NCI-H1694 treated with DMSO at 0.1 percent for 48 hours (cell line): ENCODE measurements around the gene WRAP73.

Experiments
- DNase-seq: peaks from one replicate; lab custom pipeline; 2025; lab: John Stamatoyannopoulos, UW

Gene WRAP73

DNA sequence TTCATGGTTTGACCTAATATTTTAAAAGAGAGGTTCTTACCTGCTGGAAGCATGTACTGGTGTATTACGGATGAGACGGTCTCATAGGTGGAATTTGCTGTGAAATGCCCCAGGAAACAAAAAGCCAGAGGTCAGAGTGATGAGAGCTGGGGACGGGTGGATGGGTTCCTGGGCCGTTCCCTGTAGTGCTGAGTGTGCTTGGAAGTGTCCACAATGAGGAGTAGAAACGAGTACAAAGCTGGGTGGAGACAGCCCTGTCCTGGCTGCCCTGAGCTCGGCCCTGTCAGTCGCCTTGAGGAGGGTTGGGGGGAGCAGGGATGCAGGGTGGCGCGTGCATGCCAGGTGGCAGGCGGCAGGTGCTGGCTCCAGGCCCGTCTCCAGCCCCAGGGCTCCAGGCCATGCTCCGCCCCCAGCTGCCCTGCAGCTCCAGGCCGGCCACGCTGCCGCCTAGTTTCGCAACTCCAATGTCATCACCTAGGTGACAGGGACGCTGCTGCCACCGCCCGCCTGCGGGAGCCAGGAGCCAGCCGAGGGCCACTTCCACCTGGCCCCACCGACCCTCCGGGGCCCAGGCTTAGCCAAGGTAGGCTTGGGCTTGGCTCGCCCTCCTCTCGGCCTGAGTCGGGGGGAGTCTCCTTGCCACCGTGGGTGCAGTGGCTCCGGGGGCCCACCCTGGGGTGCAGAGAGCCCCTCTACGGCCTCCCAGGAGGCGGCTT, 18.8 kb upstream of the WRAP73 start:
- DNase-seq = no peak

DNA sequence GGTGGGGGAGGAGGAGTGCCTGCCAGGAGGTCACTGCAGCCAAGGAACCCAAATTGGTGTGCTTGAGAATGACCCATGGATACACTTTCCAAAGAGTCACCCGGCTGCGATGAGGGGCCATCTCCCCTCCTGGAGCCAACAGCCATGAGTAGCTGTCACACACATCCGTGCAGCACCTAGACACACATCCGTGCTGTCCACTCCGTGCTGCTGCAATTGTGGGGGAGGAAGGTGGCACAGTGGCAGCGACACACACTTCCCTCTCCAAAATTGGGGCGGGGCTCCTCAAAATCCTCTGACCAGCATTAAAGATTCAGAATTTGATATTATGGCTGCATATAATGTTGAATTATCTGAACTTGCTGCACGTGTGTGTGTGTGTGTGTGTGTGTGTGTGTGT, 18.2 kb upstream of the WRAP73 start:
- no peak for DNase-seq

DNA sequence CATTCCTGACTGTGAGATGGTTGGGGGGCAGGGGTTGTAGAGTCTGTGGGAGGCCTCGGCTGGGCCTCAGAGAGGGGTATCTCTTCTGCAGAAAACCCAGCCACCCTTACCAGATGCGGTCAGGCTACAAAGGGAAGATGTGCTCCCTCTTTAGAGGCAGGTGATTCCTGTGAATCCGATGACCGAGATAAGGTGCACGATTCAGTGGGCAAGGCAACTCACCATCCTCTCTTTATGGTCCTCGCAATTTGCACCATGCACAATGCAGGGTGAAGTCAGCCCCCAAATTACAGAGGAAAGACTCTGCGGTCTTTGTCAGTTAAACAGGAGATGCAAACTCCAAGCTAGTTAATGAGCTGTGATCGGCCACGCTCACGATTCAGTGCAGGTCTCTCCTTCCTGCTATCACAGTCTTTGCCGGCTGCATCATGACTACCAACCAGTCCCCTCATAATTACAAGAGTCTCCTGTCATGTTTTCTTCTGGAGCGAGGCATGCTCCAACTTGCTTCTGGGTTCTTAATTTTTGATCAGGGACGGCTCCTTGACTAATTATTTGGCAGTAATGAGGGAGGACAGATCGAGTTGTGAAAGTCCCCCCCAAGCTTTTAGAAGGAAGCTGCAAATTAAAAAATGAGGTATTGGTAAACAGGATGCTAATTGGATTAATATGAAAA, 14.9 kb upstream of the WRAP73 start:
- no peak for DNase-seq

DNA sequence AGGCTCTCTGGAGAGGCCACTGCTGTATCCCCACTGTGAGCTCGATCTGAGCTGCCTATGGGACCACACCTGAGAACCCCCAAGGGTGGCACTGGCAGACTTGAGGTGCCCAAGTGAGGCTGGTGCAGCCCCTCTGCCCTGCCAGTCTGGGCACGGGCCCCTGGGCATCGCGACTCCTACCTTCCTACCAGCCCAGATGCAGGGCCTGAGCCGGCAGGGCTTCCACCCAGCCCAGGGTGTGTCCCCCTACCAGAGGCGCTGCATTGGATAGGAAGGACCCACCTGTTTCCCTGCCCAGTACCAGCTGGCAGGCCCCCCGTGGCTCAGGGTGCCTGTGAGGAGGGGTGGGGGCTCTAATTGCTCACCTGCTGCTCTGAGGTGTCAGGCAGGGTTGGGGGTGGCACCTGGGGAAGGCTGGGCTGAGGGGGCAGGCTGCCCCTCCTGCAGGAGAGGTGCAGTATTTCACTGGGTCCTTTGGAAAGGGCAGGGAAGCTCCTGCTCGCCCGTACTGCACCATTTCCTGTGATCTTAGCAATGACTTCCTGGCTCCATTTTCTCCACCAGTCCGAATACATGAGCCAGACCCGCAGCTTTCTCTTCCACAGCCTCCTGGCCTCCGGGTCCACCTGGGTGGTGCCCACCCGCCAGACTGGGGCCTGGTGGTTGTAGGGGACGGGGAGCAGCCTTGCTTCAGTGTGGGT, 14.2 kb upstream of the WRAP73 start:
- DNase-seq = no peak

DNA sequence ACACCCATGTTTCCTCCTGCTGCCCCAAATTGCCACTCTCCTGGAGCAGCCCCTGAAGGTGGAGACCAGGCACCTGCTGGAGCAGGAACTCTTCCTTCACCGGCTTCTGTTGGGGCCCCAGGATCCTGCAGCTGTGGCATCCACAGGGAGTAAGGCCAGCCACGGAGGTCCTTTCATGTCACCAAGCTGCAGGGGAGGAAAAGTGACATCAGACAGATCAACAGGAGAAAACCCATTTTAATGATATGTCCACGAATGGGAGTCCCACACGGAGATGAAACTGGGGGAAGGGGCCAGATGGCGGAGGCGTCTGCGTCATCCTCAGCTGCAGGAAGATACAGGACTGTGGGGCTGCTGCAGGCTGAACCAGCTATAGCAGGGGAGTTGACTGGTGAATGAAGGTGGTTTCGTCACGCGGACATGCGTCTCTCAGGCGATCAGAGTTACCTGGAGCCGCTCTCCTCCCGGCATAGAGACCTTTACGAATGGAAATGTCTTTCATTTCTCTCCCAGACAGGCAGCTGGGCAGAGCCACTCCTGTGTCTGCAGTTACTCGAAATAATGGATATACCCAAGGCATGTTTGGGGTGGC, 12.3 kb upstream of the WRAP73 start:
- DNase-seq = no peak

DNA sequence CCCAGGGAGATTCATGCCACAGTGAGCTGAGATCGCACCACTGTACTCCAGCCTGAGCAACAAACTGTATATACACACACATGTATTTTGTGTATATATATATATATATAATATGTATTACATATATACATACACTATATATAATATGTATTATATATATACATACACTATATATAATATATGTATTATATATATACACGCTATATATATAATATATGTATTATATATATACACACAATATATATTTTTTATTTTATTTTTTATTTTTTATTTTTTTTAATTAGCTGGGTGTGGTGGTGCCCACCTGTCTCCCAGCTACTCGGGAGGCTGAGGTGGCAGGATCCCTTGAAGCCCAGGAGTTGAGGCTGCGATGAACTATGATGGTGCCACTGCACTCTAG, 11.7 kb upstream of the WRAP73 start:
- DNase-seq = no peak

DNA sequence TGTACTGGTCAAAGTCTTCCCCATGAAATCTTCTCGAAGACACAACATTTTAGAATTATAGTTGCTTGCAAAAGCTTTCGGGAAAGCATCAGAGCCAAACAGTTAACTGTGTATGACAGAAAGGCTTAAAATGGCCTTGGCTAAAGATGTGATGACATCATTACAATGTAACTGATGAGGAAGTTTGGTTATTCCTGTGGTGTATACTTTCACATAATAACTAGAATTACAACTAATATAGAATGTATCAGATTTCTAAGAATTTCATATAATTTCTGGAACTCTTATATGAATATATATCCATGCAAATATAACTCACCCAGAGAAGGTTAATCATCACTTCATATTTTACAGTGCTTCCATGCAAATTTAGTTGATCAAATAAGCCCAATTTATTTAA, 10.8 kb upstream of the WRAP73 start:
- no peak for DNase-seq

DNA sequence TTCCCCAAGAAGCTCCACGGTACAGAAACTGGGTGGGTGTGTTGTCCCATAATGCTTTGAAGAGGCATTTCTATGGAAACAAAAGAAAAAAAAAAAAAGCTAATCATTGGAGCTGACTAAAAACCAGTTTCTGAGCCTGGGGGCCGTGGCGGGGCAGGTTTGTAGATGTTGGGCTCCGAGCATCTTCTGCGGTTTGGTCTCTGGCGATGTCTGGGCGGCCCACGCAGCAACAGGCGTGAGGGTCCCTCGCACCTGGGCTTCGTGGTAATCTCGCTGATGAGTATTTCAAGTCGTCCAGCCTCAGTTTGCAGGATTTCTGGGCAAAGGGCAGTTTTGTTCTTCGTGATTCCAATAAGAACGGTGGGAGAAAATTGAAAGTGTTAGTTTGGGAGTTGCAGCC, 9.2 kb upstream of the WRAP73 start:
- DNase-seq = no peak

DNA sequence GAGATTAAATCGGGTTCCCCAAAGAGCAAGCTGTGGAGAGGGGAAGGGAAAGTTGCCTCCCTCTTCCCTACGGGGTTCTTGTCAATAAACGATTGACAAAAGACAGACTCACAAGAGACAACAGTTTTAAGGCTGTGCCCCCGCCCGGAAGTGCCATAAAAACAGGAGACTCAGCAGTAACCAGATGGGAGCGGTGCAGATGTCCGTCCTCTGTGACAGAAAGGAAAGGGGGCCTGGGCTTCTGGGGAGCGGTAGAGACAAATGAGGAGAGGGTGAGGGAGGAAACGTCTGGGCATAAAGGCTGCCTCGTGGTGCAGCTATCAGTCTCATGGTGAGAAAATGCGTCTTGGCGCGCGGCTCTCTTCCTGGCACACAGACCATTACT, 8.3 kb upstream of the WRAP73 start:
- DNase-seq = no peak

DNA sequence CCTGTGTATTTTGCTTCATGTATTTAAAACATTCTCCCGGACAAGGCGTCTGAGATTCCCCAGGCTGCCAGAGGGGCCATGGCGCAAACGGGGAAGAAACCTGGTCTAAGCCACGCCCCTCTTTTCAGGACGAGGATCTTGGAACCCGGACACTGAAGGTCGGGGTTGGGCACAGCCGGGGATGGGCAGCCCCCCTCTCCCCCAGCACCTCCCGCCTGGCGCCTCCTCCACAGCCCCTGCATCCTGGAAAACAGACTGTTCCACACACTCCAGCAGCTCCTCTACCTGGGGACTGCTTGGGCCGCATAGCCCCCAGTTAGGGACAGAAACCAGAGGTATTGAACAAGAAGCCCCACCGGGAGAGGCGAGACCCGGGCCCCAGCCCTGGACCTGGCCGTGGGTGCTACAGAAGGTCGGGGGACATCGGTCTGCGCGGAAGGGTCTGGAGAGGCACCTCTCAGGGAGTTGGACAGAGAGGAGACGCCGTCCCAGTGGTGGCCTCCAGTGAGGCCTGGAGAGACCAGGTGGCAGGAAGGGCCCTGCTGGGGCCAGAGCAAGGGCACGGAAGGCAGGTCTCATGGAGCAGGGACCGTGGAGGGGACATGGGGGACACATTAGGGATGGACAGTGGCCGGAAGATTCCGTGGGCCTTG, 7.8 kb upstream of the WRAP73 start:
- no peak for DNase-seq

DNA sequence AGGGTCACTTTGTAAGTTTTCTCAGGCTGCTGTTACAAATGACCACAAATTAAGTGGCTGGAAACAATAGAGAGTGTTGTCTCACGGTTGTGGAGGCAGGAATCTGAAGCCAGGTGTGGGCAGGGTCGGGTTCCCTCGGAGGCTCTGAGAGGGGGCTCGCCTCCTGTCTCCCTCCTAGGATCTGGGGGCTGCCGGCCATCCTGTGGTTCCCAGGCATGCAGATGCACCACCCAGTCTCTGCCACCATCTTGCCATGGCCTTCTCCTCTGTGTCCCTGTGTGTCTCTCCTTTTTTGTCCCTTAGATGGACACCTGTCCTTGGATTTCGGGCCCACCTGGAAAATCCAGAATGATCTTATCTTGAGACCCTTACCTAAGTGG, 7.2 kb upstream of the WRAP73 start:
- DNase-seq = no peak

DNA sequence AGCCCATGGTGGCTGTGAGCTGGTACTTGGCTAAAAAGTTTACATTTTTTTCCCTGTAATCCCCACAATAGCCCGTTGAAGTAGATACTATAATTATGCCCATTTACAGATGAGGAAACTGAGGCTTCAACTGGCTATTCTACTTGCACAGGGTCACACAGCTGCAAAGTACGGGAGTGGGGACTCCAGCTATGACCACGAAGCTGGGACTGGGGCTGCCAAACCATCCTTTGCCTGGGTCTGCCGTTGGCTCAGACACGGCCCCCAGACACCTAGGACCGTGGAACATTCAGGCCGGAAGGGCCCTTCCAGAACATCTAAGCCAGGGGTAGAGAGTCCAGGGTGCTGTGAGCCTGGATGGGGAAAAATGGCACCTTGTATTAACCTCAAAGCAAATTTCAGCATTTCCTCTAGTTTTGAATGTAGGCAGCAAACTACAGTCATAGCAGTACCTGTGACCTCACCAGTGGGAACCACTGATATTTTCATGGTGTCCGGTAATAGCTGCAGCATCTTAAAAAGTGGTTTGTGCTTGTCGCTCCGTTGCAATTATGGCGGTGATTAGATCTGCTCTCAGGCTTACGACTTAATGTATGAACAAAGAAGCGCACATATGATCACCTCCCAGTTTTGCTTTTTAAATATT, 6.7 kb upstream of the WRAP73 start:
- no peak for DNase-seq

DNA sequence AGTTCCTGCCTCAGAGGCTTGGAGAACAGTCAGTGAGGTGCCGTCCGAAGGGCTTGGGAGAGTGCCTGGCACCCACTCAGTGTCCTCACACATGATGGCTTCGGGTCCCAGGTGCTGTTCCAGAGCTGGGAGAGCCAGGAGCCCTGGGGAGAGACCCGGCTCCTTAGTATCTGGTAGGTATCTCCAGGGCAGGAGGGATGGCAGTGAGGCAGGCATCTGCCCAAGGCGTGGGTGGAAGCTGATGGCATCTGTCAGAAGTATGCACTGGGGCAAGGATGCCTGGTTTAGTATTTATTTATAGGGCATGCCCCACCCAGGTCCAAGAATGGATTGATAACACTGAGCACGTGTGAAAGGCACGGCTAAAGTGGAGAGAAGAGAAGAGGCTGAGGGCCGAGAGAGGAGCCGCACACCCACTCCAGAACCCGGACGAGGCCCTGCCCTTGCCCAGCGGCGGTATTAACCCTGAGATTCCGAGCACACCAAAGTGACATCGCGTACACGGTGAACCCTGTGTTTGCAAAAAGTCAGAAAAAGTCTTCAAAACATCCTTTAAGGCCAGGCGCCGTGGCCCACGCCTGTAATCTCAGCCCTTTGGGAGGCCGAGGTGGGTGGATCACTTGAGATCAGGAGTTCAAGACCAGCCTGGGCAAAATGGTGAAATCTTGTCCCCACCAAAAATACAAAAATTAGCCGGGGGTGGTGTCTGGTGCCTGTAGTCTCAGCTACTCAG, 4.8 kb upstream of the WRAP73 start:
- DNase-seq = no peak

DNA sequence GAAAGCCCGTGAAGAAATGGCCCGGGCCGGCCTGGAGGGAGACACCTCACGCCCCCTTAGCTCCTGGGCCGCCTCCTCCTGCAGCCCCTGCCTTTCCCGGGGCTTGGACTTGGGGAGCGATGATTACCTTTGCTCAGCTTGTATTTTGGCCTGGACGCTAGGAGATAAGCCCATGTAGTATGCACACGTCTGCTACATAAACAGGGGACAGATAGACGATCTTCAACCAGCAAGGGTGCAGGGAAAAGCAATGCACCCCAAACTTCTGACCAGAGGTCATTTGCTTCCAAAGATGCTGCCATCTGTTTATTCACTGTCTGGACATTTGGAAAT, 3.3 kb upstream of the WRAP73 start:
- no peak for DNase-seq

DNA sequence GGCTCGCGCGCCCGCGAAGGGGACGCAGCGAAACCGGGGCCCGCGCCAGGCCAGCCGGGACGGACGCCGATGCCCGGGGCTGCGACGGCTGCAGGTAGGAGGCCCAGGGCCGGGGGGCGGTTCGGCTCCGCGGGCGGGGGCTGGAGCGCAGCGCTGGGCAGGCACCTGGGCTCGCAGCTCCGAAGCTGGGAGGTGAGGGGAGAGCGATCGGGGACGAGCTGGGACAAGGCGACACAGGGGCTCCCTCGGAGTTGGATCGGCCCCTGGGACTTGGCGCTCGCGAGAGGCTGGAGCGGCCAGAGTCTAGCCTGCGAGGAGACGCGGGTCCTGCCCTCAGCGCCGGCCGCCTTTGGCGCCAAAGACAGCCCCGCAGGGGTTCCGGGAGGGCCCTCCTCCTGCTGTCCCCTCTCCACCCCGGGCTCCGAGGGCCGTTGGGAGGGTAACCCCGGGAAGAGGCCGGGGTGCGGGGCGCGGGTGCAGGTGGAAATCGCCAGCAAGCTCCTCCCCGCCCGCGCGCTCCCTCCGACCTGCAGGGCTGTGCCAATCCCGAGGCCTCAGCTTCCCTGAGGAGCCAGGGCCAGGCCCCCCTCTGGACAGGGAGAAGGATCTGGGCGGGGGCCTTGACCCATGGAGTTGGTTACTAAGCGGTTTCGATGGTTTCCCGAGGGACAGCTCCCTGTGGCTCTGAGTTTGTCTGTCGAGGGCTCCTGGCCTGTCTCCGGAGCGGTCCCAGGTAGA, 2.8 kb upstream of the WRAP73 start:
- DNase-seq = no peak

DNA sequence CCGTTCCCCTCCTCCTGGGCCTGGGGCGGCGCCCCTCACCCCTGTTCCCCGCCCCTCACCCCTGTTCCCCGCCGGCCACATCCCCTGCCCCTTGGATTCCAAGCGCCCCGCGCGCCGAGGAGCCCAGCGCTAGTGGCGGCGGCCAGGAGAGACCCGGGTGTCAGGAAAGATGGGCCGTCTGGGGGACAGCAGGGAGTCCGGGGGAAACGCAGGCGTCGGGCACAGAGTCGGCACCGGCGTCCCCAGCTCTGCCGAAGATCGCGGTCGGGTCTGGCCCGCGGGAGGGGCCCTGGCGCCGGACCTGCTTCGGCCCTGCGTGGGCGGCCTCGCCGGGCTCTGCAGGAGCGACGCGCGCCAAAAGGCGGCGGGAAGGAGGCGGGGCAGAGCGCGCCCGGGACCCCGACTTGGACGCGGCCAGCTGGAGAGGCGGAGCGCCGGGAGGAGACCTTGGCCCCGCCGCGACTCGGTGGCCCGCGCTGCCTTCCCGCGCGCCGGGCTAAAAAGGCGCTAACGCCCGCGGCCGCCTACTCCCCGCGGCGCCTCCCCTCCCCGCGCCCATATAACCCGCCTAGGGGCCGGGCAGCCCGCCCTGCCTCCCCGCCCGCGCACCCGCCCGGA, 2.1 kb upstream of the WRAP73 start, which contains the start of gene TP73:
TP73 (plus strand) TSS at position 587 of the 618 bp plus-strand sequence. CDS start 29,850 bp downstream, outside the sequence.
- peak; percentile 42 for DNase-seq

DNA sequence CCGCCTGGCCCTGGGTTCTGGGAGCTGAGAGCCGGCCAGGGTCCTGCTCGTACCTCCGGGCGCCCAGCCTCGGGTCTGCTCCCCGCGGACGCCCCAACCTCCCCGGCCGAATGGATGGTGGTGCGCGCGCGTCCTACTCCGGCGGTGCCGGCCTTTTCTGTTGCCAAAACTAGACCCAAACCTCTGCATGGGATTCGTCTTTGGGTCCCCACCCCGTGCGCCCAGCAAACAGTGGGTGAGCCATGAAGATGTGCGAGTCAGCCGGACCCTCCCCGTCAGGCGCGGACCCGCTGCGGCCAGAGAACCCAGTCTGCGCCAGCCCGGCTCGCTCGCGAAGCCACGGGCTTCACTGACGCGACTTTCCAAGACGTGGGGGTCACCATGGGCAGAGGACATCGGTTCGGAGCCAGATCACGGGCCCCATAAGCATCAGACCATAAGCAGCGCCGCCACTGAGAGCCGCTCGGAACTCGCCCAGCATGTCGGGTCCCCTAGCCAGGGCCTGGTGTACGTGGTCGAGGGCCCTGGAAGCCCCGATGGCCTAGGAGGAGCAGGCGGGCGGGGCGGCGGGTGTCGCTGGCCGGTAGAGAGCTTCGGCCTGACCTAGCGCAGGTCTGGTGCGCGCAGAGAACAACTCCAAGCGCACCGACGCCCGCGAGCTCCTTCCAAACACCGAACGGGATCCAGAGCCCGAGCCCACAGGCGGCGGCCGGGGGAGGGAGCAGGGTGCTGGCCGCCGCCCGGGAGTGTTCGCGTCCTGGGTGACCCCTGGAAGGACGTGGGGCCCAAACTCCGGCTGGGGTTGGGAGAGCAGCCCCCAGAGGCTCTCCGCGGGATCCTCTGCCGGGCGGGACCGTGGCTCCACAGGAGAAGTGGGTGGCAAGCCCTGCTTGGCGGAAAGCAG, 1.4 kb upstream of the WRAP73 start:
- no peak for DNase-seq

DNA sequence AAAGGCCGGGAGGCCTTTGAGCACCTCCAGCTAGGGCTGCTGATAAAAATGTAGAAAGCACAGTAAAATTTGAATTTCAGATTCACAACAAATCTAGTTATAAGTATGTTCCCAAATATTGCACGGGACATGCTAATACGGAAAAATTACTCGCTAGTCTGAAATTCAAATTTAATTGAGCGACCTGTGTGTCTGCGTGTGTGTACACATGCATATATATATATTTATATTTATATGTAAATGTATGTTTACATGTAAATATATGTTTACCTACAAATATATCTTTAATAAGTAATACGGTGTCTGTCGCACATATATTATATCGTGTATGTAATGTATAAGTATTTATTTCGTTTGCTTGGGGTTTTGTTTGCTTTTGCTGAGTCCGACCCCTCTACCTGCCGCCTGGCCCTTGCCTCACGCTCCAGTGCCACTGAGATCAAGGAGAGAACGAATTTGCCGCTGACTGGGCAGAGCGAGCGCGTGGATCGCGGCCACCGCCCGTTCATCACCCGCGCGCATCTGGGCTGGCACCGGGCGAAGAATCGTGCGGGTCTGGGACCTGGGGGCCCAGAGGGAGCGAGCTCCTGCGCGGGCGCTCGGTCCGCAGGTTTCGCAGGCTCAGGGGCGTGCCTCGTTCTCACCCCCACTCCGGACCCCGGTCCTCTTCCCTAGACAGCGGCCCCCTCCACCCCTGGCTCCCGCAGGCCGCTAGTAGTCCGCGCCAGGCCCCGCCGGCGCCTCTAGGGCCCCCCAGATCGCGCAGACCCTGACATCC, 534 bp upstream of the WRAP73 start:
- no peak for DNase-seq
